ENCODE data around the gene CLIP2. TPM values are rescaled to one million over a fixed set of nuclear protein-coding genes. Genes with fewer than 3 reads are reported as not detected.
"Not testable (repeated sequence)": the region's sequence is repeated elsewhere in the genome, so short reads cannot be mapped to it uniquely, and the experiment has no call there.

The CLIP2 gene
- total and polyA plus RNA-seq, 2 of the 8 experiments (the other 6 are each of a cell fraction or from before 2014, with no cell fraction given) = 8.3 to 41.5 TPM

DNA sequence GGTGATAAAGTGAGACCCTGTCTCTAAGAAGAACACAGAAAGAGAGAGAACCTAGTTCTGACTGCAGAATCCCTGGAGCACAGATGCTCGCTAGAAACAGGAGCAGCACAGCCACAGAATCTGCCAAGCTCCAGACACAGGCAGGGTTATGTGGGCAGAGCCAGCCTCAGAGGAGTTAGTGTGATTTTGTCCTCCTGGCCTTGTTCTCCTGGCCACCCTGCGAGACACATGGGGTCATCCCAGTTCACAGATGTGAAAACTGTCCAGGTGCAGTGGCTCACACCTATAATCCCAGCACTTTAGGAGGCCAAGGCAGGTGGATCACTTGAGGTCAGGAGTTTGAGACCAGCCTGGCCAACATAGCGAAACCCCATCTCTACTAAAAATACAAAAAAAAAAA, 113.5 kb downstream of the CLIP2 start:
- H2BK20ac ChIP-seq (ENCODE audit: low read length); H2BK5ac ChIP-seq (ENCODE audit: low read depth, low read length); H3K4me1 ChIP-seq (replicated peaks in 1 of 4; ENCODE audit: control insufficient read depth in 3 of 4, insufficient read depth in 4 of 4, low read length in 3 of 4); H3K4me2 ChIP-seq (ENCODE audit: insufficient read depth in 1 of 2, low read depth in 2 of 2, low read length in 2 of 2); H2BK15ac ChIP-seq (ENCODE audit: low read length); H3K27me3 ChIP-seq (replicated peaks in 1 of 4; ENCODE audit: control insufficient read depth in 3 of 4, extremely low read depth in 1 of 4, insufficient read depth in 3 of 4, low read length in 3 of 4); H2BK12ac ChIP-seq (ENCODE audit: low read depth, low read length); H3K4me3 ChIP-seq (ENCODE audit: extremely low read depth in 1 of 4, insufficient read depth in 2 of 4, low read depth in 3 of 4, low read length in 4 of 4); H3K4ac ChIP-seq (replicated peaks; ENCODE audit: insufficient read length, low read depth, low read length); POLR2A ChIA-PET (ENCODE audit: partially characterized antibody); H4K8ac ChIP-seq (ENCODE audit: extremely low read depth, insufficient read depth, low read length); H2AFZ ChIP-seq (ENCODE audit: low read length); H3K9ac ChIP-seq (replicated peaks in 1 of 4; ENCODE audit: extremely low read depth in 1 of 4, low read depth in 3 of 4, low read length in 3 of 4); H2BK120ac ChIP-seq (replicated peaks; ENCODE audit: low read depth, low read length); H3K23ac ChIP-seq (ENCODE audit: insufficient read length); H3K27ac ChIP-seq (ENCODE audit: low read depth, low read length); H3K79me2 ChIP-seq (ENCODE audit: control insufficient read depth in 1 of 2, insufficient read depth in 2 of 2, low read length in 2 of 2); H3K79me1 ChIP-seq (ENCODE audit: low read depth, low read length); H3K56ac ChIP-seq (replicated peaks; ENCODE audit: insufficient read length, low read depth, low read length); H3K14ac ChIP-seq (ENCODE audit: insufficient read length); H4K5ac ChIP-seq (ENCODE audit: insufficient read length, low read depth, low read length); H3K23me2 ChIP-seq (ENCODE audit: low read depth, low read length); H2AK5ac ChIP-seq (ENCODE audit: low read depth, low read length); H3K9me3 ChIP-seq (ENCODE audit: insufficient read depth in 2 of 2, low read depth in 1 of 2, low read length in 1 of 2); H3K18ac ChIP-seq (ENCODE audit: extremely low read depth, low read length); H4K91ac ChIP-seq (replicated peaks; ENCODE audit: insufficient read length, low read length); FAIRE-seq; H4K20me1 ChIP-seq (replicated peaks in 1 of 2; ENCODE audit: control insufficient read depth in 1 of 2, insufficient read depth in 2 of 2, low read length in 2 of 2); DNase-seq (ENCODE audit: low read depth in 1 of 2, low spot score in 2 of 2): not testable (repeated sequence)
- WGBS, 2 experiments (ENCODE audit: extremely low coverage in 1 of 2, insufficient coverage in 1 of 2, insufficient read length in 1 of 2, insufficient replicate concordance in 2 of 2, low coverage in 1 of 2, low lambda C conversion rate in 2 of 2, missing lambda C conversion rate in 1 of 2) = 86% methylated on average over 2 of the region's 3 CpGs; no CpG with 5 or more reads in 1 of the 2 experiments
- CTCF ChIA-PET (ENCODE audit: partially characterized antibody) = interaction anchor here (0.9 to 6.7 kb wide), 14 partner anchors 9 to 365 kb away, joined by 4 to 132 read pairs (median 19); no protein-coding TSS in a partner anchor
- peaks cover 0 to 16% (median 4%) of the 10 kb centered on the region in 4 experiments; a peak in 4 of 8 replicates for H3K36me3 ChIP-seq (ENCODE audit: control insufficient read depth in 2 of 4, insufficient read depth in 4 of 4, low read length in 3 of 4)
